GM23338 (cell line): ENCODE results near the gene DIDO1.

ENCODE experiments used
- CTCF ChIP-seq, 2 experiments: fragments of 200-600 bp in 1 of 2; sonication (generic) in 1 of 2; conservative IDR thresholded peaks; 2 replicates each; pipeline versions ENCODE4 v1.5.1 to v1.6.1; 2016 to 2017; ENCODE audit warnings: antibody characterized with exemption in 2 of 2, low read depth in 2 of 2, mild to moderate bottlenecking in 2 of 2, moderate library complexity in 1 of 2
- EZH2 ChIP-seq: fragments of 200-600 bp; sonication (generic); IDR thresholded peaks from one replicate; pipeline ENCODE4 v1.8.0; 2017; ENCODE audit warnings: antibody characterized with exemption, mild to moderate bottlenecking, low read depth; ENCODE audit not compliant: unreplicated experiment
- EZH2phosphoT487 ChIP-seq: fragments of 200-600 bp; sonication (generic); IDR thresholded peaks from one replicate; pipeline ENCODE4 v1.8.1; 2018; ENCODE audit warnings: antibody characterized with exemption; ENCODE audit not compliant: unreplicated experiment
- POLR2AphosphoS5 ChIP-seq: IDR thresholded peaks from 2 replicates; pipeline ENCODE4 v1.6.1; 2016; ENCODE audit warnings: antibody characterized with exemption, low read depth
- STAT1 ChIP-seq: IDR thresholded peaks from one replicate; pipeline ENCODE4 v1.6.1; 2016; ENCODE audit warnings: antibody characterized with exemption; ENCODE audit not compliant: unreplicated experiment

GRCh38 chr20:62970307-62971210, 44.3 kb upstream of the DIDO1 start:
- TF ChIP-seq CTCF (conservative IDR thresholded peaks at IDR 0.05; ENCODE audit: low read depth in 2 of 2) (no peak), EZH2phosphoT487 (no peak), EZH2 (no peak), STAT1 (no peak), POLR2AphosphoS5 (no peak)
